Ishikawa (cell line): ENCODE measurements around the gene TANGO6.

Experiments used
- CREB1 ChIP-seq: IDR thresholded peaks from 2 replicates; pipeline ENCODE4 v1.6.1; 2012; ENCODE audit warnings: low read depth
- EP300 ChIP-seq: IDR thresholded peaks from 2 replicates; pipeline ENCODE4 v1.6.1; 2012; ENCODE audit warnings: borderline replicate concordance
- TAF1 ChIP-seq: IDR thresholded peaks from 2 replicates; pipeline ENCODE4 v1.6.1; 2012; ENCODE audit warnings: low read depth, mild to moderate bottlenecking

GRCh38 chr16:68936736-68937631 lies 93.7 kb downstream of the TANGO6 start:
- TF ChIP-seq EP300 (no peak), TAF1 (no peak), CREB1 (no peak)
